HG02885 (cell line): ENCODE data around the gene KLF13.
A peak's percentile ranks its signal among the peaks of the same experiment; 100 is the strongest.

ENCODE experiments used
- ATAC-seq: cut with Tn5 transposase; IDR thresholded peaks from one replicate; pipeline ENCODE4 v1.9.1; 2021; ENCODE audit warnings: mild to moderate bottlenecking; ENCODE audit not compliant: unreplicated experiment, poor library complexity

The KLF13 gene

DNA sequence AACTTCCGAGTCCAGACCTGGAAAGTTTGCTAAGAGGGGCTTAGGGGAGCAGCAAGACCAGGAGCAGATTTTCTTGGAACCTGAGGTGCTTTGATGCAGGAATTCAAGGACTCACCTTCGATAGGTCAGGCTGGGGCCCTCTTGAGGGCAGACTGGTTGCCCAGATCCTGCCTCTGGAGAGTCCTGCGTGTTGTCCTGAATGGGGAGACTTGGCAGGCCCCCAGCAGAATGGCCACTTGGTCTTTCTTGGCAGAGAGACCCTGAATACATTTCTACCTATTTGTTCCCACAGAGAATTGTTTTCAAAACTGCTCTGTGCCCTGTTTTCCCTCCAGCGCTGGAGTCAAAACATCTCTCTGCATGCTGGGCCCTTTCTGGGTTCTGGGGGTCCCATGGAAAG is 4.2 kb downstream of the KLF13 start:
- ATAC-seq = no peak

GRCh38 chr15:31331389-31331788 is 4.8 kb downstream of the KLF13 start:
- no peak for ATAC-seq

GRCh38 chr15:31332020-31332680 is 5.5 kb downstream of the KLF13 start:
- no peak for ATAC-seq

DNA sequence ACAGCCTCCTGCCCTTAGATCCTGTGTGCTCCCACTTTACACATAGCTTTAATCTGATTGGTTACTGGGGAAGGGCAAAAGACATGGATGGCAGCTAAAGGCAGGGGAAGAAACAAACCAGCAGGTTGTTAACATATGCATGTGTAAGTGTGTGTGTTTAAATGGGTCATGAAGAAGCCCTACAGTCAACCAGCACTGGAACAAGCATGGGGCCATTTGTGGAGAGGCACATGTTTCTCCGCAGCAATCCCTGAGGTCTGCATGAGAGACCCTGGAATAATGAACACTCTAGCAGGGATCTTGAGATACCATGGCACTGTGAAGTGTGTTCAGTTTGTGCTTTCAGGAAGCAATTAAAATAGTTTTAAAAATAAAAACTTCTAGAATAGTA is 6.0 kb downstream of the KLF13 start:
- ATAC-seq = no peak

- no peak for ATAC-seq
Measured at GRCh38 chr15:31333119-31333518, 6.5 kb downstream of the KLF13 start.

- no peak for ATAC-seq
Measured at GRCh38 chr15:31333820-31334219, 7.2 kb downstream of the KLF13 start.

DNA sequence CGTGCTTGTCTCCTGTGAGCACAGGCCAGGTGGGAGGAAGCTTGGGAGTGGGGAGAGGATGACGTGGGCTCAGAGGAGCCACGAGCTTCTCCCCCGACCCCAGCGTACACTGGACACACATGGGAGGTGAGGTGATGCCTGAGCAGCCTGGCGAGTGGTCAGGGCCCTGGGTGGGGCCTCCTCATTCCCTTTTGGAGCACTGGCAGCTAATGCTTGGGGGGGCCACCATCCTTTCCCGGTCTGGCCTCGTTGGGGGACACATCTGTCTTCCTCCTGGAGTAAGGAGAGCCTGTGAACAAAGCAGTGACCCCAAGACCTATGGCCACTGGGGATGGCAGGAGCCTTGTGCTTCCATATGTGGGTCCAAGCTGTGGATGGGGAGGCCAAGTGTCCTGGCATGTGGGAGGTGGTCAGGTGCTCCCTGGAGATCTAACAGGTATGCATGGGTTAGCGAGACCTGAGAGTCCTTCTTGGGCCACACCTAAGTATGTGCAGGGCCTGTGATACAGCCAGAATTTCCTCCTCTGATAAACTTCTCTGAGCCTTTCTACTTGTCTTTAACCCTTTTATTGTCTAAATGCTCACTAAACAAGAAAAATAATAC is 9.5 kb downstream of the KLF13 start:
- no peak for ATAC-seq

GRCh38 chr15:31336593-31337295 is 10.1 kb downstream of the KLF13 start:
- no peak for ATAC-seq

DNA sequence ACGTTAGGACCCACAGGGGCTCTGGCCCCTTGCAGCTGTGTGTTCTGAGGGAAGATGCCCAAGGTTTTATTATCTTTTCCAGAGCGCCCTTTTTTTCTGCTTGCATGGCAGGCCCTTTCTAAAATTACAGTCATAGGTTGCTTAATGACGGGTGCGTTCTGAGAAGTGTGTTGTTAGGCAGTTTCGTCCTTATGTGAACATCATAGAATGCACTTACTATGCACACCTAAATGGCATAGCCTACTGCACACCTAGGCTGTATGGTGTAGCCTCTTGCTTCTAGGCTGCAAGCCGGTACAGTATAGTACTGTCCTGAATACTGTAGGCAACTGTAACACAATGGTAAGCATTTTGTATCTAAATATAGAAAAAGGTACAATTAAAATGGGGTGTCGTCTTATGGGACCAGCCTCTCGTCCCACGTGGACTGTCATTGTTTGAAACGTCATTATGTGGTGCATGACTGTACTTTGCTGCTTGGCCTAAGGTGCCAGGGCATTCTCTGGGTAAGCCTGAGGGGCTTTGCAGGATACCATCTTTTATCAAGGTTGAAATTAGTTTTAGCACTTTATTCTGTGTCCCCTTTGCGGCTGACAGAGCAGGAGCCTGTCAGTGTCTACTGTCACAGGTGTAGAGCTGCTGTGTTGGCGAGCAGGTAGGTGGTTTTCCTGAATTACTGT is 10.9 kb downstream of the KLF13 start:
- no peak for ATAC-seq

DNA sequence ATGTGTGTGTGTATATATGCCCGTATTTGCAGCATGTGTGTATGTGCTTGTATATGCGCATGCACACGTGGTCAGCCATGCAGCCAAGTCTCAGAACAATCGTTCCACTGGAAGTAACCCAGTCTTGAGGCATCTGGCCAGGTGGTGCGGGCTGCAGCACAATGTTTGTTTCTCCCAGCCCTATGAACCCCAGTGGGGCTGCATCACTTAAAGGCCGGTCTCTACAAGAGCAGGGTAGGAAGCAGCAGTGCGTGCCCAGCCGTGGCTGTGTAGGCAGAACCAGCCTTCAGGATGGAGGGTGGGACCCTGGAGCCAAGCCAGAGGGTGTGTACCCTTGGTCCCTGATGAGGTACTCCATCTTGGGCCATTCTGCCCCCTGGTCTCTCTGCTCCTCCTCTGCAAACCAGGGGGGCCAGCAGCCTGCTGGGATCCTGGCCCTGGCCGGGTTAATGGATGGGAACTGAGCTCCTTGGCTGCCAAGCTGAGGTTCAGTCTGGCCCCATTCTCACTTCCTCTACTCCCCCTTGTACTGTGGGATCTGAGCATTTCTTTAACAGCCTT is 11.8 kb downstream of the KLF13 start:
- peak; percentile 51 for ATAC-seq

DNA sequence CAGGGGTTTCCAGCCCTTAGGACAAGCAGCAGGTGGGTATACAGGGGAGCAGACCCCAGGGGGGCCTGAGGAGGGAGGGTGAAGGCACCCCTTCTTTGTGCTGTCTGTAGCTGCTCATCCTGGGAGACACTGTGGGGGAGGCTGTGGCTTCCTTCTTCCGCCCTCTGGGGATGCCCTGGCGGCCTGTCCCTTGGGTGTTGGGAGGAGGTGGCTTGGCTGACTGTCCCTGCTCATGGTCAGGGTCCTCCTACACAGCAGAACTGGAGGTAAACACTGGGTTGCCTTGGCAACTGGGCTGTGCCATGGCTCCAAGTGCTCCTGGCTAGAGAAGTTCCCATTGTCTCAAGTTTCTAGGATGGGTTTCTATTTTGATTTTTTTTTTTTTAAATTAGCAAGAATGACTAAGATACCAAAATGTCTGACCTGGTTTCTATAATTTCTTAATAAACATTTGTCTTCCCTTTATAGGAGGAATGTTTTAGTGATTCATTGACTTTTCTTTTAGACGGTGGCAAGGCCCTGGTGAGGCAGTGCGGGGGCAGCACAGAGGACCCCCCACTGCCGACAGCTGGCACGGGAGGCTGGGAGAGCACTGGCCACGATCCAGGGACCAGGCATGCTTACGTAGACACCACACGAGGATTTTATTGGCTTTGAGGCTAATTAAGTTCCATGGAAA is 12.4 kb downstream of the KLF13 start:
- ATAC-seq = peak; percentile 66

- no peak for ATAC-seq
Measured at GRCh38 chr15:31339558-31339895, 12.9 kb downstream of the KLF13 start.

DNA sequence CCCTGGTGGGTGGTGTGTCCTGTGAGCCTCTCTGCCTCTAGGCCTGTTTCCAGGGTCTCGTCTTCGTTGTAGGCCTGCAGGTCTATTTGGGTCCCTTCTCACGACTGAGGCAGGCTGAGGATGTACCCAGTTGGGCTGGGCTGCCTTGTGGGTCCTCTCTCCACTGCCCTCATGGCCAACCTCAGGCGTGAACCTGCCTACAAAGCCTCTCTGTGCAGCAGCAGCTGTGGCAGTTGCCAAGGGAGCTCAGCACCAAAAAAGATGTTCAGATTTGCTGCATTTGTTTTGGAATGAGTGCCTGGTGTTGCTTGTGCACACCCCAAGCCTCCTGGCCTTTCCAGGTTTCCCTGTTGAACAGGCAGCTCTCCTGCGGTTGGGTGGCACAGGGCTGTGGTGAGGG is 13.4 kb downstream of the KLF13 start:
- no peak for ATAC-seq

GRCh38 chr15:31340592-31340991 is 14.0 kb downstream of the KLF13 start:
- ATAC-seq = no peak

GRCh38 chr15:31341071-31341470 is 14.4 kb downstream of the KLF13 start:
- no peak for ATAC-seq

DNA sequence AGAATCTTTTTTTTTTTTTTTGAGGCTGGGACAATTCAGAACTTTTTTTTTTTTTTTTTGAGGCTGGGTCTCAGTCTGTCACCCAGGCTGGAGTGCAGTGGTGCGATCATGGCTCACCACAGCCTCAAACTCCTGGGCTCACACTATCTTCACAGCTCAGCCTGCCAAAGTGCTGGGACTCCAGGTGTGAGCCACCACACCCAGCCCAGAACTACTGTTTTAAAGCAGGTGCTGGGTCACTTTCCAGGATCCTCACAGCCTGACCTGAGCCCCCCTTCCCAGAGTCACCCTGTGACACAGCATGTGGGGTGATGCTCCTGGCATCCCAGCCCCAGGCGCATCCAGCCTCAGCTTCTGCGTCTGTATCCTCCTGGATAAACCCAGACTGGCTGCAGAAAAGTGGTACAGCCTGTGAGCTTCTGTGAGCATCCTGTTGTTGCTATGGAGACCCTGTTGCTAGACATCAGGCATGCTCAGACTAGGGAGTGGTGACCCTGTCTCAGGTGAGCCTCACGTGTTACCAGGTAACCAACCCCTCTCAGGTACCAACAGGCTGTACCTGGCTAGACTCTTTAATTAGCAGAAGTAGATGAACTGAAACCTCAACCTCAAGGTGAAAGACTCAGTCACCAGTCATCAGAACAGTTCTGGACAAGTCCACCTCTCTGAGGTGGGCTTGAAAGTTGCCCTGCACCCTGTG is 15.0 kb downstream of the KLF13 start:
- ATAC-seq = no peak

DNA sequence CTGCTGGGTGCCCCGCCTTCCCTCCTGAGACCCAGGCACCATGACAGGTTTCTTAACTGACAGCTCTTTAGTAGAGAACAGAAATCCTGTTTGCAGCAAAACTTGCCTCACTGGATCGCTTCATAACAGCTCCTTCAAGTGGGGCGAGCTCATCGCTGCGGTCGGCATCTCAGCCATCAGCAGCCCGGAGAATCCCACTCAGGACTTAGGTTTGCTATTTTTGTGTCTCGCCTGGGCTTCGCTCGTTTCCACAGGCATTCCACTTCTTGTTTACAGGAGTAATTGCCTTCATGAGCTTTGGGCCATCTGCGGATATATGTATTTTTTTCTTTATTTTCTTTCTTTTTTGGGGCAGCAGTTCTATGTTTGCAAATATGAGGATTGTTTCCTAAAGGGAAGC is 15.7 kb downstream of the KLF13 start:
- ATAC-seq = no peak

GRCh38 chr15:31342781-31343626 is 16.4 kb downstream of the KLF13 start:
- ATAC-seq = no peak

DNA sequence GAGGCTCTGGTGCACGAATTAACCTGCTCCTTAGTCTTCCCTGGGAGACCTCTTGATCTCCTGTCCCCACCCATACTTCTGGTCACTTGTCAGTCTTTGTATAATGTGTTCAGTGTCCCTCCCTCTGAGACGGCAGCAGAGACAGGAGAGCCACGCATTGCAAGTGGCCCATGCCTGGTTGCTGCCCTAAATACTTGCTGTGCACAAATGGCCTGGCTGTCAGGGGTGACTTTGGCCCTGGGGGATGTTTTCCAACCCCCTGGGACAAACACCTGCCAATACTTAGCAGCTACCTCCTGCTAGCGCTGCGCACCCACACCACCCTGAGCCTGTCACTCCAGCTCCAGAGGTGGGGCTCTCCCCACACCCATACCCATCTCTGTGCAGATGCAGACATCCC is 17.2 kb downstream of the KLF13 start:
- ATAC-seq = no peak
